Endothelial cell of umbilical vein (primary cell): ENCODE results near the gene MINDY4.
"Not testable (repeated sequence)": the region's sequence is repeated elsewhere in the genome, so short reads cannot be mapped to it uniquely, and the experiment has no call there.

ENCODE experiments used
- EZH2 ChIP-seq: IDR thresholded peaks from 2 replicates; pipeline ENCODE4 v1.6.1; 2012; ENCODE audit warnings: borderline replicate concordance, low read depth, mild to moderate bottlenecking, moderate library complexity, low read length, inconsistent platforms; ENCODE audit not compliant: severe bottlenecking
- FOS ChIP-seq: IDR thresholded peaks from 2 replicates; pipeline ENCODE4 v1.6.1; 2011; ENCODE audit warnings: mild to moderate bottlenecking, low read length, moderate library complexity, borderline replicate concordance; ENCODE audit not compliant: insufficient read depth
- GATA2 ChIP-seq: IDR thresholded peaks from 2 replicates; pipeline ENCODE4 v1.7.0; 2011; ENCODE audit warnings: low read depth, mild to moderate bottlenecking, moderate library complexity, mixed read lengths, low read length; ENCODE audit not compliant: insufficient read length, insufficient read depth
- JUN ChIP-seq: IDR thresholded peaks from 2 replicates; pipeline ENCODE4 v1.6.1; 2011; ENCODE audit warnings: borderline replicate concordance, low read depth; ENCODE audit not compliant: insufficient read length, insufficient read depth
- MYC ChIP-seq: IDR thresholded peaks from one replicate; pipeline ENCODE4 v1.6.1; 2011; ENCODE audit warnings: mild to moderate bottlenecking, low read depth, low read length
- POLR2A ChIP-seq: IDR thresholded peaks from 2 replicates; pipeline ENCODE4 v1.6.1; 2012; ENCODE audit warnings: low read depth, mild to moderate bottlenecking, control low read depth, low read length
- POLR2AphosphoS5 ChIP-seq: IDR thresholded peaks from 2 replicates; pipeline ENCODE4 v1.6.1; 2012; ENCODE audit warnings: low read depth, mild to moderate bottlenecking, control low read depth, low read length, moderate library complexity; ENCODE audit not compliant: insufficient read depth
- TF ChIP-seq, protein P1 (sequence below), 2 donors: IDR thresholded peaks; 1 replicate in 1 of 2; 2 replicates in 1 of 2; pipeline ENCODE4 v1.5.1; 2011; ENCODE audit warnings: low read length in 2 of 2, mild to moderate bottlenecking in 2 of 2, moderate library complexity in 2 of 2, control low read depth in 1 of 2, inconsistent platforms in 1 of 2, low read depth in 1 of 2; ENCODE audit not compliant: insufficient read depth in 1 of 2; ENCODE audit errors: extremely low read depth in 1 of 2
- TF ChIP-seq, protein P2 (sequence below): IDR thresholded peaks from 2 replicates; pipeline ENCODE4 v1.6.1; 2011; ENCODE audit not compliant: insufficient read depth, insufficient read length

GRCh38 chr7:30807477-30807876 is 36.3 kb downstream of the MINDY4 start:
- not testable (repeated sequence) for TF ChIP-seq POLR2AphosphoS5, EZH2, POLR2A, MYC, FOS, GATA2, JUN
- TF ChIP-seq, protein P1, sequence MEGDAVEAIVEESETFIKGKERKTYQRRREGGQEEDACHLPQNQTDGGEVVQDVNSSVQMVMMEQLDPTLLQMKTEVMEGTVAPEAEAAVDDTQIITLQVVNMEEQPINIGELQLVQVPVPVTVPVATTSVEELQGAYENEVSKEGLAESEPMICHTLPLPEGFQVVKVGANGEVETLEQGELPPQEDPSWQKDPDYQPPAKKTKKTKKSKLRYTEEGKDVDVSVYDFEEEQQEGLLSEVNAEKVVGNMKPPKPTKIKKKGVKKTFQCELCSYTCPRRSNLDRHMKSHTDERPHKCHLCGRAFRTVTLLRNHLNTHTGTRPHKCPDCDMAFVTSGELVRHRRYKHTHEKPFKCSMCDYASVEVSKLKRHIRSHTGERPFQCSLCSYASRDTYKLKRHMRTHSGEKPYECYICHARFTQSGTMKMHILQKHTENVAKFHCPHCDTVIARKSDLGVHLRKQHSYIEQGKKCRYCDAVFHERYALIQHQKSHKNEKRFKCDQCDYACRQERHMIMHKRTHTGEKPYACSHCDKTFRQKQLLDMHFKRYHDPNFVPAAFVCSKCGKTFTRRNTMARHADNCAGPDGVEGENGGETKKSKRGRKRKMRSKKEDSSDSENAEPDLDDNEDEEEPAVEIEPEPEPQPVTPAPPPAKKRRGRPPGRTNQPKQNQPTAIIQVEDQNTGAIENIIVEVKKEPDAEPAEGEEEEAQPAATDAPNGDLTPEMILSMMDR (IDR thresholded peaks at IDR 0.05; ENCODE audit: extremely low read depth in 1 of 2, insufficient read depth in 1 of 2, low read depth in 1 of 2, low read length in 2 of 2) = not testable (repeated sequence)
- TF ChIP-seq, protein P2, sequence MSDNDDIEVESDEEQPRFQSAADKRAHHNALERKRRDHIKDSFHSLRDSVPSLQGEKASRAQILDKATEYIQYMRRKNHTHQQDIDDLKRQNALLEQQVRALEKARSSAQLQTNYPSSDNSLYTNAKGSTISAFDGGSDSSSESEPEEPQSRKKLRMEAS = not testable (repeated sequence)
